Stomach (tissue), 4 donors: ENCODE data around the gene CD84.

ENCODE experiments used
- CTCF ChIP-seq, 7 experiments: fragments of 450-650 bp in 4 of 7; fragments of 200-600 bp in 3 of 7; sonication (generic) in 3 of 7; IDR thresholded peaks; one replicate each; pipeline ENCODE4 v1.5.1; 2016 to 2019; ENCODE audit warnings: antibody characterized with exemption in 7 of 7, control low read depth in 2 of 7, mild to moderate bottlenecking in 1 of 7
- POLR2A ChIP-seq, 4 donors: fragments of 450-650 bp; IDR thresholded peaks; one replicate each; pipeline ENCODE4 v1.6.1; 2016; ENCODE audit warnings: antibody characterized with exemption in 4 of 4, control low read depth in 2 of 4, mild to moderate bottlenecking in 1 of 4, moderate library complexity in 1 of 4

- TF ChIP-seq CTCF (IDR thresholded peaks at IDR 0.05) (no peak), POLR2A (IDR thresholded peaks at IDR 0.05) (no peak)
Measured at GRCh38 chr1:160548183-160548582, 31.1 kb downstream of the CD84 start.
